ENCODE results near the gene OR8U1.
"Not testable (repeated sequence)": the region's sequence is repeated elsewhere in the genome, so short reads cannot be mapped to it uniquely, and the experiment has no call there.

Gene OR8U1

DNA sequence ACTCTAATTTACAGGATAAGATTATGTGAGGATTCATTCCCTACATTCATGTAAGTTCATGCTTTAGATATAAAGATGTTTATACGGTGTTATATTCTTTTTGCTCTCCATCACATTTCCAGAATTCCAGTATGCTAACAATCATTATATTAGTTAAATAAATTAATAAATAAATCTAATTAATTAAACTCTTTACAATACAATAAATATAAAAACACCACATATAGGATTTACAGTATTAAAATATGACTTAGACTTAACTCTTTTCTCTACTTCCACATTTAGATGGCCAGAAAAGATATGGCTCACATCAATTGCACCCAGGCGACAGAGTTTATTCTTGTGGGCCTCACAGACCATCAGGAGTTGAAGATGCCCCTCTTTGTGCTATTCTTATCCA lies at the start of gene OR8U1:
OR8U1 (plus strand) TSS at position 301 of the 400 bp plus-strand sequence; CDS start at position 301, 0 bp downstream.
- no peak for DNase-seq

DNA sequence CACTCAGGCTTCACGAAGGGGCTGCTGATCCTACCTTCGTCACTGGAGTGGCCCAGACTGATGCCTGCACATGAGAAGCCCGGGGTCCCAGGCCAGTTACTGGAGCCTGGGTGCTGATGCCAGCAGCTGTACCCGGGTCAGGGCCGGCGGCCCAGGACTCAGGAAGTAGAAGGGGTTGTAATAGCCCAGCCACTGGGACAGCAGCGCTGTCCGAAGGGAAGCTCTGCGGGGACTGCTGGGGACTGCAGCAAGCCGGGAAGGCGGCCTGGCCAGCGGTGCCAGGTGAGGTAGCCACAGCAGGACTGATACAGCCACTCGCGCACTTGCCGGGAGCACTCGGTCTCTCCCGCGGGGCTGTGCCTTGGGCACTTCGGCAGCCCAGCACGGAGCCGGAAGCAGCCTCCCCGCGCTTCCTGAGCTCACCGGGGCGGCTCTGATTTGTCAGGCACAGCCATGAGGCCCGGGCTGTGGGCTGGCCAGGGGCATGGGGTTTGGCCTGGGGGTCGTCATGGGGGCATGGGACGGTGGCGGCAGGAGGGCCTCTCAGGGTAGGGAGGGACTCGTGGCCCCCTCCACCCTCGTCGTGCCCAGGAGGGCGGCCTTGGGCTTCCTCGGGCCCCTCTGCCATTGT lies 43.4 kb upstream of the OR8U1 start:
- no peak for DNase-seq

DNA sequence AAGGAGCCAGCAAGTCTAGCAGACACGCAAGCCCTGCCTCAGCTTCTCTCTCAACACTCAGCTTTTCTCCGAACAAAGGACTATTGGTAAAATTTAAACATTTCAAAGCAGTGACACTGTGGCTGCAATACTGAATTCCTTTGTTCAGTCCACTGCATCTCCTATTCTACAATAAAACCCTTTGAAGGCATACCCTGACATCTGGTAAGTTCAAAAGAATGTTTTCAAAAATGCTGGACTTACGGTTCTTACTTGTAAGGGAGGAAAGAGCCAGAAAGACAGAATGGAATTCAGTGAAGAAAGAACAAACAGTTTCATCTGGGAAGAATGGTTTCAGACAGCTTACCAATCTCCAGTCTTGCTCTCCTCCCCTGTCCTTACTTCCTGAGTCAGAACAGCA lies 42.3 kb upstream of the OR8U1 start:
- DNase-seq: no peak

DNA sequence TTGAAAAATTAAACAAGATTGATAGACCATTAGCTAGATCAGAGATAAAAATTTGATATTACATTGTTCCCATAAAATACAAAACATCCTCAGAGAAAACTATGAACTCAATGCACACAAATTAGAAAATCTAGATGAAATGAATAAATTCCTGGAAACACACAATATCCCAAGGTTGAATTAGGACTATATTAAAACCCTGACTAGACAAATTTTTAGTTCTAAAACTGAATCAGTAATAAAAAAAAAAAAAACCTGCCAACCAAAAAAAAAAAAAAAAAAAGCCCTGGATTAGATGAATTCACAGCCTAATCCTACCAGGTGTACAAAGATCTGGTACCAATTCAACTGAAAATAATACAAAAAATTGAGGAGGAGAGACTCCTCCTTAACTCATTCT lies 35.1 kb upstream of the OR8U1 start:
- no peak for DNase-seq

DNA sequence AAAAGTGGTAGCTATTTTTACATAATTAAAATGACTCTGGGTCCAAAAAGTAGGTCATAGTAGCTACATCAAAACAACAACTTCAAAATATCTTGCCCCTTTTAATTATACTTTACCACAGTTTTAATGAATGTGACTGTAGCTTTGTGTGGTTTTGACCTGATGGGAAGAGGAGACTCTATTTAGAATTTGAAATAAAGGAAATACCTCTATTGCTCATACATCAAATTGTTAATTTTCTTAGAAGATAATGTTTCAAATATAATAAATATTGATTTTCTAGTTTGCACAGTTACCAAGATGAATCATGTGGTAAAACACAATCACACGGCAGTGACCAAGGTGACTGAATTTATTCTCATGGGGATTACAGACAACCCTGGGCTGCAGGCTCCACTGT lies 29.7 kb upstream of the OR8U1 start, which contains the start of gene OR8K1:
OR8K1 (plus strand) TSS at position 301 of the 400 bp plus-strand sequence; CDS start at position 301, 0 bp downstream.
- DNase-seq: no peak

DNA sequence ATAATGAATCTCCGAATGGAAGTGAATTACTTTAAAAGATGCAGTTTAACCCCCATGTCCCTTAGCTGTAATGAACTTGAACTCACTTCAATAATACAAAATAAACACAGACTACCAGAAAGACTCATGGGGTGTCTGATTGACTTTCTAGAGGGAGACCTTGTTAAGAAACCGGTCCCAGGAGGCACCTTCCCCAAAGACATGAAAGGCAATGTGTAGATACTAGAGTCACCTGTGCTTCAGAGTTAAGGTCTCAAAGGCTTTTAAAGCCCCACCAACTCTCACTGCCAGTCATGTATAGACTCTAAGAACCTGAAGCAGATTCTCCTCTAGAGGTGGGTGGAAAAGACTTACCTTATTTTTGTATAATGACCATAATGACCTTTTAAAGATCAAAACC lies 21.4 kb upstream of the OR8U1 start, which contains the start of gene OR8J1:
OR8J1 (plus strand) TSS at position 301 of the 400 bp plus-strand sequence. CDS start 5,956 bp downstream, outside the sequence.
- no peak for DNase-seq

DNA sequence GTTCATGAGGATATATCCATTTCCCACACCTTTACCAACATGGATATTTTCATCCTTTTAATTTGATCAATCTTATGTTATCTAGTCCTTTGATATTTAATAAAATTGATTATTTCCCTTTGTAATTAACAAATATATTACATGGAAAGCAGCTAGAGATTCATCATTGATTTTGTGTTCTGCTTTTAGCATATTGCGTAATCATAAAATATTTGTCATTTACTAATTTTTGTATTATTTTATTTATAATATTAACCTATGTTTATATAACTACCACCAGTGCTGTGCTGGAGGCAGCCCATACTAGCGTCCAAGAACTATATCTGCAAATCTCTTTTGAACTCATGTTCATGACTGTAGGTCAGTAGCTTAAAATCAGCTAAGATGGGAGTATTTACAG lies 4.7 kb downstream of the OR8U1 start:
- DNase-seq: no peak

DNA sequence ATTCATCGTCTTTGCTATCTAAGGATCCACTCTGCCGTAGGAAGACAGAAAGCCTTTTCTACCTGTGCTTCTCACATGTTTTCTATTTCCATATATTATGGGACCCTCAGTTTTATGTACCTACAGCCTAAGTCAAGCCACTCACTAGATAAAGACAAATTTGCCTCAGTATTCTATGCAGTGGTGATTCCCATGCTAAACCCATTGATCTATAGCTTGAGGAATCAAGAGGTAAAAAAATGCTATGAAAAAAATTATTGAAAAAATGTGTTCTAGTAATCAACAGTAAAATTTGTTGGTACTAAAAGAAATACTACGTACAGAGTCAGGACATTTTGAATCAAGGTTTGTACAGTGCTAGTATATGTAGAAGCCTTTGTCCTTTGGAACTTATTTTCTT lies 19.0 kb downstream of the OR8U1 start:
- no peak for DNase-seq

DNA sequence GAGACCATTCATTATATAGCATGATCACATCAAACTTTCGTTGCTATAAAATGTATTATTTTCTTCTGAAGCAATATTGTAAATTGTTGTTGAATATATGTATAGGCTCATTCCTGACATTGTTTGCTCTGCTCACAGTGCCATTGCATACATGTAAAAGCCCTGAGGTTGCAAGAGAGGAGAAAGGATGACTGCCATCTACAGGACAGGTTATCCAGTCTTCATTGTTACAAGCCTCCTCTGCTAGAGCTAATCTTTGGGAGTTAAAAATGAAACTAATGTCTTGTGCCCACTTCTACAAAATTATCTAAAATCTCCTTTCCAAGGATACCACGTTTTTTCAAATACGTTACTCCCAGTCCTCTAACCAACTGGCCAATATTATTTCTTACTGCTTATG lies 20.6 kb downstream of the OR8U1 start:
- DNase-seq: no peak

DNA sequence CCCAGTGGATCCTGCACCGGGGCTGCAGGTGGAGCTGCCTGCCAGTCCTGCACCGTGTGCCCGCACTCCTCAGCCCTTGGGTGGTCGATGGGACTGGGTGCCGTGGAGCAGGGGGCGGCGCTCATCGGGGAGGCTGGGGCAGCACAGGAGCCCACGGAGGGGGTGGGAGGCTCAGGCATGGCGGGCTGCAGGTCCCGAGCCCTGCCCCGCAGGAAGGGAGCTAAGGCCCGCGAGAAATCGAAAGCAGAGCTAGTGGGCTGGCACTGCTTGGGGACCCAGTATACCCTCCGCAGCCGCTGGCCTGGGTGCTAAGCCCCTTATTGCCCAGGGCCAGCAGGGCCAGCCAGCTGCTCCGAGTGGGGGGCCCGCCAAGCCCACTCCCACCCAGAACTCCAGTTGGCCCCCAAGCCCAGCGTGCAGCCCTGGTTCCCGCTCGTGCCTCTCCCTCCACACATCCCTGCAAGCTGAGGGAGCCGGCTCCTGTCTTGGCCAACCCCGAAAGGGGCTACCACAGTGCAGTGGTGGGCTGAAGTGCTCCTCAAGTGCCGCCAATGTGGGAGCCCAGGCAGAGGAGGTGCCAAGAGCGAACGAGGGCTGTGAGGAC lies 26.5 kb downstream of the OR8U1 start:
- not testable (repeated sequence) for DNase-seq

DNA sequence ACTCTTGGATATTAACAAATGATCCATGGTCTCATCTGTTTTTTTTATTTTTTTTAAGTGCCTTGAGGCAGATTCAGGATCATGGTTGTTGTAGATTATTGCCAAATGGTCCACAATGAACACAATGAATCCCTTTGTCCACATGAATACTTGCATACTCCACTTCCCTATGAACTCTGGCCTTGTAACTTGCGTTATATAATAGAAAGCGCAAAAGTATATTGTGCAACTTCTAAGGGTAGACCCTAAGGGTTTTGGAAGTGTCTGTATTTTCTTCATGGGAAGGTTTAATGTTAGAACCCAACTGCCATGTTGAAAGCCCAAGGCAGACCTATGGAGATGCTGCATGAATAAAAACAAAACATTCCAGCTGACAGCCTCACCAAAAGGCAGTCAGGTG lies 29.0 kb downstream of the OR8U1 start:
- DNase-seq: no peak

DNA sequence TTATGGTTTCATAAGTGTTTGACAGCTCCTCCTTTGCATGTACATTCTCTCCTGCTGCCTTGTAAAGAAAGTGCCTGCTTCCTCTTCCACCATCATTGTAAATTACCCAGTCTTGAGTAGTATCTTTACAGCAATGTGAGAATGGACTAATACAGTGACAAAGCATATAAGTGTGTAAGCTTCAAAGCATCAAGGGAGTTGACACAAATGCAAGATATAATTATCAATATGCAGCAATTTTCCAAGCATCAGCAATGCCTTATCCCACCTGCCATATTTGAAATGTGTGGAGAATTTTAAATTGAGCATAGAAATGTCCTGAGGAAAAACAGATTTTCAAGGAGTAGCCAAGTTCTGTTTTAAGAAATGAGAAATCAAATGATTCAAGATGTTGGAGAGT lies 35.4 kb downstream of the OR8U1 start:
- no peak for DNase-seq

DNA sequence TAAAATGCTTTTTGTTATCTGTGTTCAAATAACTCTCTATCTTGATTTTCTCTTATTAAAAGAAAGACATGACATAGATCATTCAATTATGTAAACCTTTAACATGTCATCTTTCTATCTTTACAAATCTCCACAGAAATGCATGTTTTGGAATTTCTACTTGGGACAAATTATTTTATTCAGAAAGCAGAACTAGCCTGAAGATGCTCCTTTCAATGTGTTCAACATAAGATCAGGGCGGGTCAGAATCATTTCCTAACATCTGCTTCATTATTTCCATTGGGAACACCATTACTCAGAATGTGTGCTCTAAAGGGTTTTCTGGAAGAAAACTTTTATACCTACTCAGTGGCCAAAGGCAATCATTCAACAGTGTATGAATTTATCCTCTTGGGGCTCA lies 37.0 kb downstream of the OR8U1 start, which contains the start of gene OR5AL1:
OR5AL1 (plus strand) TSS at position 301 of the 400 bp plus-strand sequence.
- no peak for DNase-seq

Data from NCI-H2171 treated with DMSO at 0.1 percent for 48 hours (cell line).